GM13977 (cell line): Measurements from ENCODE around the gene FILIP1L.

Experiments
- DNase-seq: peaks from one replicate; pipeline ENCODE4 v3.0.0; 2012; ENCODE audit warnings: low spot score
- CTCF ChIP-seq: IDR thresholded peaks from 2 replicates; pipeline ENCODE4 v1.5.1; 2012; ENCODE audit warnings: mild to moderate bottlenecking, control low read depth; ENCODE audit not compliant: insufficient read depth; ENCODE audit errors: extremely low read depth, missing control alignments
- in situ Hi-C: fragments of 300-500 bp; cut with MboI; formaldehyde crosslinking; loops from one replicate; pipeline ENCODE4 v1.12.0; 2022; ENCODE audit warnings: low sequenced_read_pairs, low pct_unique_long_range_greater_than_20kb, mixed read lengths, inconsistent platforms; ENCODE audit not compliant: unreplicated experiment

Gene FILIP1L

GRCh38 chr3:99901200-99901926, 212.9 kb downstream of the FILIP1L start:
- no peak for DNase-seq
- in situ Hi-C loops, result no loop called here
- no peak for TF ChIP-seq CTCF

GRCh38 chr3:99900248-99900647, 214.1 kb downstream of the FILIP1L start:
- no peak for TF ChIP-seq CTCF
- no peak for DNase-seq
- in situ Hi-C loops, result no loop called here

- TF ChIP-seq CTCF, result no peak
- no peak for DNase-seq
- in situ Hi-C loops, result no loop called here
Observed at GRCh38 chr3:99899603-99900002, 214.7 kb downstream of the FILIP1L start.

- DNase-seq, result no peak
- in situ Hi-C loops, result no loop called here
- TF ChIP-seq CTCF, result no peak
Observed at GRCh38 chr3:99896482-99896881, 217.8 kb downstream of the FILIP1L start.

GRCh38 chr3:99895703-99896441, 218.4 kb downstream of the FILIP1L start:
- no peak for DNase-seq
- TF ChIP-seq CTCF, result no peak
- in situ Hi-C loops, result no loop called here

- TF ChIP-seq CTCF, result no peak
- no peak for DNase-seq
- in situ Hi-C loops, result no loop called here
Observed at GRCh38 chr3:99895131-99895696, 219.1 kb downstream of the FILIP1L start.
